Thyroid gland (tissue), 4 donors: Measurements from ENCODE around the gene SEMA5A. TPM values are rescaled to one million over a fixed set of nuclear protein-coding genes. Genes with fewer than 3 reads are reported as not detected.

Source experiments
- DNase-seq, 2 donors: peaks; one replicate each; pipeline ENCODE4 v3.0.0-alpha.2; 2019
- H3K27ac ChIP-seq, 3 donors: fragments of 200-600 bp; sonication (generic); 1 replicate in 2 of 3; 2 replicates in 1 of 3; pipeline ENCODE4 v1.5.1; 2016 to 2019; ENCODE audit warnings: mild to moderate bottlenecking in 1 of 3, moderate library complexity in 1 of 3
- H3K27me3 ChIP-seq: fragments of 200-600 bp; sonication (generic); one replicate; pipeline ENCODE4 v1.5.1; 2019
- H3K36me3 ChIP-seq, 2 donors: fragments of 200-600 bp; sonication (generic); one replicate each; pipeline ENCODE4 v1.5.1; 2016 to 2019
- H3K4me1 ChIP-seq, 2 donors: fragments of 200-600 bp; sonication (generic); one replicate each; pipeline ENCODE4 v1.5.1; 2017 to 2019
- H3K4me3 ChIP-seq, 3 donors: fragments of 200-600 bp; sonication (generic); replicated peaks in 1 of 3; 1 replicate in 2 of 3; 2 replicates in 1 of 3; pipeline ENCODE4 v1.5.1; 2016; ENCODE audit warnings: mild to moderate bottlenecking in 1 of 3
- H3K9me3 ChIP-seq: fragments of 200-600 bp; sonication (generic); one replicate; pipeline ENCODE4 v1.5.1; 2017
- CTCF ChIP-seq, 6 experiments: fragments of 200-600 bp in 3 of 6; fragments of 450-650 bp in 3 of 6; sonication (generic) in 3 of 6; IDR thresholded peaks; one replicate each; pipeline ENCODE4 v1.5.1; 2016 to 2019; ENCODE audit warnings: antibody characterized with exemption in 6 of 6, mild to moderate bottlenecking in 2 of 6, inconsistent platforms in 1 of 6, moderate library complexity in 1 of 6
- POLR2A ChIP-seq, 2 donors: fragments of 450-650 bp; IDR thresholded peaks; one replicate each; pipeline ENCODE4 v1.6.1; 2017; ENCODE audit warnings: antibody characterized with exemption in 2 of 2, mild to moderate bottlenecking in 2 of 2, moderate library complexity in 1 of 2
- WGBS, 2 donors: methylation state at CpG; one replicate each; pipeline ENCODE4 v1.1.5; 2017; 5-methylcytosine and 5-hydroxymethylcytosine counted together
- intact Hi-C: fragments of 100-400 bp; cut with DNase I; formaldehyde crosslinking; loops from one replicate; pipeline ENCODE4 v1.15.1; 2023
- total RNA-seq, 4 donors: library from RNA; depleted of rRNA; stranded (reverse); fragments of >200 nt; gene quantifications; one replicate each; pipeline ENCODE4 v1.2.3, GENCODE V29; 2016

Gene SEMA5A
- total RNA-seq, 4 donors from 2014 or later: 1.8 to 8.4 (median 3.8) TPM

GRCh38 chr5:9126490-9126889 is 419.4 kb downstream of the SEMA5A start:
- TF ChIP-seq POLR2A (IDR thresholded peaks at IDR 0.05) (no peak), CTCF (IDR thresholded peaks at IDR 0.05) (no peak)
- 49 to 59% methylated on average over 2 of the region's 2 CpGs for WGBS, 2 donors
- Histone ChIP-seq H3K27ac (no peak overlapping the region), H3K36me3 (no peaks in the 10 kb centered on the region), H3K4me3 (no peak overlapping the region), H3K4me1 (no peaks in the 10 kb centered on the region), H3K9me3 (no peaks in the 10 kb centered on the region), H3K27me3 (no peaks in the 10 kb centered on the region)
- no peak for DNase-seq
- intact Hi-C loops: no loop called here

GRCh38 chr5:9125852-9126251 is 420.0 kb downstream of the SEMA5A start:
- no peak overlapping the region for H3K4me3 ChIP-seq
- intact Hi-C loops: no loop called here
- DNase-seq: no peak
- H3K27ac ChIP-seq: no peak overlapping the region
- TF ChIP-seq CTCF (IDR thresholded peaks at IDR 0.05) (no peak), POLR2A (IDR thresholded peaks at IDR 0.05) (no peak)
- 64 to 67% methylated on average over 3 of the region's 3 CpGs for WGBS, 2 donors
- no peaks in the 10 kb centered on the region for H3K36me3 ChIP-seq
- no peaks in the 10 kb centered on the region for H3K9me3 ChIP-seq
- H3K27me3 ChIP-seq: no peaks in the 10 kb centered on the region
- no peaks in the 10 kb centered on the region for H3K4me1 ChIP-seq

- Histone ChIP-seq H3K27ac (no peak overlapping the region), H3K4me3 (no peak overlapping the region), H3K36me3 (no peaks in the 10 kb centered on the region), H3K4me1 (no peaks in the 10 kb centered on the region), H3K9me3 (no peaks in the 10 kb centered on the region), H3K27me3 (no peaks in the 10 kb centered on the region)
- WGBS, 2 donors: 96 to 99% methylated on average over 6 of the region's 6 CpGs
- DNase-seq: no peak
- TF ChIP-seq POLR2A (IDR thresholded peaks at IDR 0.05) (no peak), CTCF (IDR thresholded peaks at IDR 0.05) (no peak)
- intact Hi-C loops: no loop called here
Measured at GRCh38 chr5:9124838-9125237, 421.0 kb downstream of the SEMA5A start.

DNA sequence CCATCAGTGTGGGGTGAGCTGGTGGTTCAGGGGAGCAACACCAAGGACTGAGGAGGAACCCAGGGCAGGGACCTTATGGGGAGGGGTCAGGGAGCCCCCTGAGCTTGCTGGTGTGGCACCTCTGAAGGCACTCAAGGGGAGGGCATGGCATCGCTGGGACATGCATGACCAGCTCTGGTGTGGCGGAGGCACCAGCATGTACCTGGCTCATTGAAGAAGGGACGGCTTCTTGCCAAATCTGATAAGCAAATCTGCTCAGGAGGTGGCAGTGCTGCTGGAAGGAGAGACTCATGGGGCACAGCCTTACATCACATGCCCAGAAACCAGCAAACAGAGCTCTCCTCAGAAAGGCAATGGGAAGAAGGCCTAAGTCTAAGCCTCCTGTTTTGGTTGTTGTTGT is 421.8 kb downstream of the SEMA5A start:
- WGBS, 2 donors: 23 to 76% methylated on average over 3 of the region's 3 CpGs
- H3K36me3 ChIP-seq: no peaks in the 10 kb centered on the region
- no peaks in the 10 kb centered on the region for H3K27me3 ChIP-seq
- no peaks in the 10 kb centered on the region for H3K9me3 ChIP-seq
- TF ChIP-seq POLR2A (IDR thresholded peaks at IDR 0.05): no peak
- no peaks in the 10 kb centered on the region for H3K4me1 ChIP-seq
- peak; percentile 23 to 27 for DNase-seq
- H3K27ac ChIP-seq: no peak overlapping the region
- no peak overlapping the region for H3K4me3 ChIP-seq
- intact Hi-C loops: no loop called here

DNA sequence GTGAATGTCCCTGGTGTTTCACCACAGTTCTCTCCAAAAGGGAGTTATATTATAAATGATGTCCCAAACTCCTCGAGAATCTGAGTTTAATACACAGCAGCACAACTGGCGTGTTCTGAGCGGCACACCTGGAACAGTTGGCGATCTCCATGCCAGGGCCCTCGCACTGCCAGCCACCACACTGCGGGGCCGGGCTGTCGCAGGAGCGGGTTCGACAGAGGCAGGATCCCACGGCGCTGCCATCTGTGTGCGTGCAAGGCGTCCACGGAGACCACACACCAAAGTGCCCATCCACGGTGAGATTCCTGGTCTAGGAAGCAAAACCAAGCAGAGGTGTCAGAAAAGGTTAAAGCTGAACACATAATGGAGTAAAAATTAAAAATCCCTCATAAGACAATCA is 423.3 kb downstream of the SEMA5A start:
- TF ChIP-seq POLR2A (IDR thresholded peaks at IDR 0.05) (no peak), CTCF (IDR thresholded peaks at IDR 0.05) (no peak)
- Histone ChIP-seq H3K27ac (no peak overlapping the region), H3K4me1 (no peaks in the 10 kb centered on the region), H3K4me3 (no peak overlapping the region), H3K36me3 (no peaks in the 10 kb centered on the region), H3K27me3 (no peaks in the 10 kb centered on the region), H3K9me3 (no peaks in the 10 kb centered on the region)
- no peak for DNase-seq
- 95% methylated on average over 16 of the region's 16 CpGs for WGBS, 2 donors
- intact Hi-C loops: no loop called here

- no peaks in the 10 kb centered on the region for H3K36me3 ChIP-seq
- TF ChIP-seq CTCF (IDR thresholded peaks at IDR 0.05) (no peak), POLR2A (IDR thresholded peaks at IDR 0.05) (no peak)
- no peaks in the 10 kb centered on the region for H3K4me1 ChIP-seq
- H3K9me3 ChIP-seq: no peaks in the 10 kb centered on the region
- intact Hi-C loops: no loop called here
- H3K4me3 ChIP-seq: no peak overlapping the region
- no peak for DNase-seq
- no peak overlapping the region for H3K27ac ChIP-seq
- H3K27me3 ChIP-seq: no peaks in the 10 kb centered on the region
- 72 to 78% methylated on average over 1 of the region's 1 CpG for WGBS, 2 donors
Measured at GRCh38 chr5:9121597-9121996, 424.3 kb downstream of the SEMA5A start.
